Neural progenitor cell (in vitro differentiated cells): ENCODE measurements around the gene TMX2.

Experiments used
- CTCF ChIP-seq: fragments of 200-600 bp; sonication (generic); IDR thresholded peaks from 2 replicates; pipeline ENCODE4 v1.5.1; 2017; ENCODE audit warnings: antibody characterized with exemption, mild to moderate bottlenecking
- EZH2 ChIP-seq: fragments of 200-600 bp; sonication (generic); IDR thresholded peaks from 2 replicates; pipeline ENCODE4 v1.6.1; 2017; ENCODE audit warnings: antibody characterized with exemption, mild to moderate bottlenecking, moderate library complexity
- EZH2phosphoT487 ChIP-seq: fragments of 200-600 bp; sonication (generic); IDR thresholded peaks from 2 replicates; pipeline ENCODE4 v1.6.1; 2017; ENCODE audit warnings: antibody characterized with exemption

GRCh38 chr11:57681168-57681567 lies 31.2 kb upstream of the TMX2 start:
- TF ChIP-seq CTCF (no peak), EZH2phosphoT487 (no peak), EZH2 (no peak)
